OCI-M2 (cell line): ENCODE measurements around the gene SMIM9.
"Not testable (repeated sequence)": the region's sequence is repeated elsewhere in the genome, so short reads cannot be mapped to it uniquely, and the experiment has no call there.

Experiments
- DNase-seq: peaks from one replicate; lab custom pipeline; 2025; ENCODE audit not compliant: unreplicated experiment; lab: John Stamatoyannopoulos, UW

The SMIM9 gene

DNA sequence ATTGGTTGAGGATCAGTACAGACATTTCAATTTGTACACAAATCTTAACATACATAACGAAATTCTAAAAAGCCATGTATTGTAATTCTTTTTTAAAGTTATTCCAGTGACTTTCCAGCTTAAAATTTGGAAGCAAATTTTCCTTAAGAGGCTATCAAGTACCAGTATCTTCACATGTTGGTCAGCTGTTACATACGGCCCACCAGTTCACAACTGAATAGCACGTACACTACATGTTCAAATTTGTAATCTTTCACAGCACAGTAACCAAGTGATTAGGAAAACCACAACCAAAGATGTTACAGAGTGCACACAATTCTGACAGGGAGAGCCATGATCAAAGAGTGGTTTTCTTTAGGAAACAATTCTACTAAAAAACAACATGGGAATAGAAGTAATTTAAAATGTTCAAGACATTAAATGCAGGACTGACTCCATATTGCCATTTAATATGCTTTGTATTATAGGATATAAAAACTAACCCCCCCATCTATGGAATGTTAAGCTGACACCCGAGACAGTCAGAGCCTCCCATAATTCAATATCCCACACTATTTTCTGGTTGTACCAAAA, 18.1 kb downstream of the SMIM9 start:
- not testable (repeated sequence) for DNase-seq

DNA sequence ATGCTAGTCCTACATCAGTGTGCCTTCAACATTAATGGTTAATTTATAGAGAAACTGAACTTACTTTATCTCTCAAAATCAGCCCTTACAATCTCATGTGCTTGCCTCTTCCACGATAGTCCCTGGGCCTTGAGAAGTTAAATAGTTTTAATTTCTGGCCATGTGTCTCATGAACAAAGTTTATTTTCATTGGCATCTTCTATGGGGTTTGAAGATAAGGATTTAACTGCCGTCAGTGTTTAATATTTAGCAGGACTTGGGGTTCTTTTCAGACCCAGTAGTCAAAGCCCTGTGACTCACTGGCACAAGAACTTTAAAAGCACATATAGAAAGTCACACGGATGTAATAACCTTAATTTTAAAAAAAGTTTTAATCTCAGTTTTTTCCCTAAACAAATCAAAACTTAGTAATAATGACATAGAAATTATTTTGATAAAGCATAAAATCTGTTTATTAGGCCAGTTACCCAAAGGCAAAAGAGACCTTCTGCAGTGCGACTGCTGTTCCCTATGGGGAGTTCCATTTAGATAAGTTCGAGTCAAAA, 19.1 kb downstream of the SMIM9 start:
- DNase-seq: no peak

DNA sequence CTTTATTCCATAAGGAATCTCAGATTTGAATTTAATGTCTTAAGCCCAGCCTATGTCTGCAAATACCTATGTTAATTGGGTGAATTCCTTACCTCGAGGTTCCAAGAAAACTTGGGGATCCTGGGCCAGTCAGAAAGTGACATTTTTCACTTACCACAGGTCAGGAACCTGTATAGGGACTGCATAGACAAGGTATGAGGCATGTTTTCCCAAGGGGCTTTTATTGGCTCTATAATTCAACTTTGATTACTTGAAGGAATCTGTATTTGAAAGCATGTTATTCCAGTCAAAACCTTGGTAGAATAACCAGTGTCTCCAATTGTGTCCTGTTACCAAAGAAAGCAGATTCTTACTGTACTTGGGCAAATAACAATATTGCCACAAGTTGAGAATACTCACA, 20.7 kb downstream of the SMIM9 start:
- no peak for DNase-seq

DNA sequence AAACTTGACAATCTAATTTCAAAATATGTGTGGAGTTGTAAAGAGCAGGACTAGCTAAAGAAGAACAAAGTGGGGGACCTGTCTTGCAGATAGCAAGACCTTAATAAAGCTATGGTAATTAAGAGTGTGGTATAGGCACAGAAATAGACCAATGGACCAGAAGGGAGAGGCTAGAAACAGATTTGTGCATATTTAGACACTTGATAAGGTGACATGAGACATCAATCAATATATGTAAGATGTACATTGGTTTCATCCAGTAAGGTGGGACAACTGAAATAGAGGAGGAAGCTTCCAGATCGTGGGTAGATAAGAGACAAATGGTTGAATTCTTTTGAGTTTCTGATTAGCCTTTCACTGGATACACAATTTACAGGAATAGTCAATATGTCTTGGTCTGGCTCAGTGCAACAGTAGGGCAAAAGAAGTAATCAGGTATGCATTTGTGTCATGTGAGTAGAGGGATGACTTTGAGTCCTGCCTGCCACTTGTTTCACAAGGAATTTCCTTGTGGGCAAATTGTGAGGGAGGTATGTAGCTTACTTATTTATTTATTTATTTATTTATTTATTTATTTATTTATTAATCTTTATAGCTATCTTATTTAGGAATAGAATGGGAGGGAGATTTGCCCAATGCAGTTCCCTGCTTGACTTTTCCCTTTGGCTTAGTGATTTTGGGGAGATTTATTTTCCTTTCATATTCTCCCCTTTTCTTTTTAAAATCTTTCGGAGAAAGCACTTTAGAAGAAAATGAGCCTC, 21.9 kb downstream of the SMIM9 start:
- DNase-seq: no peak

DNA sequence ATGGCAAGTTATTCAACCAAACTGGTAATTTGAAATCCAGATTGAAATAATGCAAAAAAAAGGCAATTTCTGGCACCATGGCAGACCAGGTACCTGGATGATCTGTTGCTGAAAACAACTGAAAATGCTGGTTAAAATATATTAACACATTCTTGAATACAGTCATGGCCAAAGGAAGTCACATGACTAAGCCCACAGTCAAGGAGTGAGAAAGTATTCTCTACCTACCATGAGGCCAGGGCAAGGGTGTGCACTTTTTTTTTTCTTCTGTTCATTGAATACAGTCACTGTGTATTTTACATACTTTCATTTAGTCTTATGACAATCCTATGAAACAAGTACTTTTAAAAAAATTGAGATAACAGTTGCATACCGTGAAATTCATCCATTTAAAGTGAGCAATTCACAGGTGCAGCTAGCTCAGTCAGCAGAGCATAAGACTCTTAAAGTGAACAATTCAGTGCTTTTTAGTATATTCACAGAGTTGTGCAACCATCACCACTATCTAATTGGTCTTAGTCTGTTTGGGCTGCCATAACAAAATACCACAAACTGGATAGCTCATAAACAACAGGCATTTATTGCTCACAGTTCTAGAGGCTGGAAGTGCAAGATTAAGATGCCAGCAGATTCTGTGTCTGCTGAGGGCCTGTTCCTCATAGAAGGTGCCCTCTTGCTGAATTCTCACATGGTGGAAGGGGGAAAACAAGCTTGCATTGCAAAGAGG, 24.4 kb downstream of the SMIM9 start:
- DNase-seq: no peak

DNA sequence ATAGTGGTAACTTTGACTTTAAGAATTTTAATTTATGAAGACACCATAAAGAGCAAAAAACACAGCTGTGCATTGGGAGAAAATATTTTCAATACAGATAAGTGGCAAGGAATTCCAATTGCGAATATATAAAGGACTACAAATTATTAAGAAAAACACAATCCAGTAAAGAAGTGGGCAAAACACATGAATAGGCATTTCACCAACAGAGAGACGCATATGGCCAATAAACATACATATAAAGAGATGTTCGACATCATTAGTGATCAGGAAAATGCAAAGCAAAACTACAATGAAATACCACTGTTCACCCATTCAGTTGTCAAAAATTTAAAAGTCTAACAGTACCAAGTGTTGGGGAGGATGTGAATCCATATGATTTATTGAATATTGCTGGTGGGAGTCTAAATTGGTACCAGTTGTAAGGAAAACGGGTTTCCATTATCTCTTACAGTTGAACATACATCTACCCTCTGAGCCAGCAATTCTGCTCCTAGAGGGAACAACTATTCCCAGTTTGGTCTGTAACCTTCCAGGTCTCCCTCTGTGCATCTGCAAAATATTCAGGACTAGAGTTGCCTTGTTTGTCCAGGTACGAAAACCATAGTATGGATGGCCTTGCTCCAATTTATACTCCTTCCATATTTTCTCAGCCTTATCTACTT, 27.5 kb downstream of the SMIM9 start:
- DNase-seq: no peak

DNA sequence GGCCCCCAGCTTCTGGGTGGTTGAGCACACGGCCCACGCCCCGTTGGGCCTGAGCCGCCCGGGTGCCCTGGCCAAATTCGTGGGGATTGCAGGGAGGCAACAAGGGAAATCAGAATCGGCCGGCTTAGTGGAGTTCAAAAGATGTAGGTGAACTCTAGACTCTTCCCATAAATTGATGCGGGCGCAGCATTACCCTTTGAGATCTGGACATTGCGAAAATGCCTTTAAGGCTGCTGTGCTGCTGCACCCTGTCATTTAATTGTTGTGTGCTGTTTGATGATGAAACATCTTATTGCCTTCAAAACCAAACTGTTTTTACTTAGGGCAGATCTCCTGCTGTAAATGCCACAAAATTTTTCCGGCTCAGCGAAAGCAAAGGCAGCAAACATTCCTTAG, 28.8 kb downstream of the SMIM9 start:
- DNase-seq: no peak

DNA sequence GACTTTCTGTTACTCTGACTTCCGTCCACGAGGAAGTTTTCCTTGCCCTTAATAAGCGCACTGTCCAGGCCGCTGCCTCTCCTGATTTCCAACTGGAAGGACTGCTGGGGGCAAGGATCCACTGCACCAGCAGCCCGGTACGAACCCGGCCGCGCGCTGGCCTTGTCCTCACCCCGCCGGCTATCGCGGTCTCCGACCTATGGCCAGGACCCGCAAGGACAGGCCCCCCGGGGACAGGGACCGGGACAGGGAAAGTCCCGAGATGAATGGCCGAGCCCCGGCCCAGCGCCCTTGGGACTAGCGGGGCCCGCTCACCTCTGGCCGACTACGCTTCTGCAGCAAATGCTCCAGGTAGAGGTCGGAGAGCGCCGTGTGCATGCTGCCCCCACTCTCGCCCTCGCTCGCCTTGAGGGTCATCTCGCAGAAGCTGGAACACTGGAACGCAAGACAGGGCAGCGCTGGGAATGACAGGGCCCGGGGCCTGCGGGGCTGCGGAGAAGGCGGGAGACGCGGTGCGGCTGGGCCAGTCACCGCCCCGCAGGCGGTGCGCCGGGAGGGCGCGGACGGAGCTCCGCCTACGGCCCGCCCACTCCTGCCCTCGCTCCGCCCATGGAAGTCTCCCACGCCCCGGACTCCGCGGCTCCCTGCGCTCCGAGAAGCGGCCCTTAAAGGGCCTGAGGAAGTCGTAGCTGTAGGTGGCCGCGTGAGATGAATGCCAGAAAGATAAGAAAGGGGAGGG, 29.3 kb downstream of the SMIM9 start, which contains the start of gene MPP1:
TSS of gene MPP1 (minus strand) at position 529 of the 739 bp plus-strand sequence. CDS start at position 417, 112 bp downstream.
- DNase-seq: no peak

DNA sequence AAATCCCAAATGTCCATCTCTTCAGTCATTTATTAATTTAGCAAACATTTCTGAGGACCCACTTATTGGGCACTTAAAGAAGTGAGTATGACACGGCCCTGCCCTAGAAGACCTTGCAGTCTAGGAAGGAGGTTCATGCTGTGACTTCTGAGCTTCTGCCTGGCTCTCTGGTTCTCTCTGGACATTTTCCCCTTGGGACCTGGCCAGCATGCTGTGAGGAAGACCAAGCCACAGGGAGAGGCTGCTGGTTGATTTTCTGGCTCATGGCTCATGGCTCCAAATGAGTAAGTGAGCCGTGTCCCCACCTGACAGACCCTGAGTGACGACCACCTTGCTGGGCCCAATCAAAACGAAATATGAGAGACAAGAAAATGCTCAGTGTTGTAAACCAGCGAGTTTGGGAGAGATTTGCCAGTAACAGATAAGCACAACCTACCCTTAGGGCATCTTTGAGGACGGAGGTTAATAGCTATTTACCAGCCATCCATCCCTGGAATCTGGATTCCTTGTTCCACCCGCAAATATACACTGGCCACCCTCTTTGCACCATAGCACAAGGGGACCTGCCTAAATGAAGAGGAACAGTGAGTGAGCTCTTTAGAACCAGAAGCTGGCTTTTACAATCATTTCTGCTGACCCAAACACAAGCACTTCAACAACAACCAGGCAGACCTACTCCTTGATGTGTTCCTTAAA, 30.1 kb downstream of the SMIM9 start:
- DNase-seq: no peak

DNA sequence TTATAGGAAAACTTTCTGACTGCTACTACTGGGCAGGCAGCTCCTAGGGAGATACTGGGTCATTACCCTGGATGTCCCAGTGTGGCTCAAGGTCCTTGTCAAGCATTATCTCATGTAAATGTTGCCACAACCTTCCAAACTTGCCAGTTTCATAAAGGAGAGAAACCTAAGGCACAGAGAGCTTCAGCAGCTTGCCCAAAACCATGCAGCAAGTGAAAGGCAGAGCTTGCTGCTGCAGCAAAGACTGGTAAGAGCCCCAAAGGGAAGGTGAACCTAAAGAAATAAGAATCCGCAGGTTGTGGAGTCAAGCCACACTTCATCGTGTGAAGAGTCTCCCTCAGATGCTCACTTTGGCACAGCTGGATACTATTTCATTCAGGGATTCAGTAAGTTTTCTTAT, 31.5 kb downstream of the SMIM9 start:
- no peak for DNase-seq

DNA sequence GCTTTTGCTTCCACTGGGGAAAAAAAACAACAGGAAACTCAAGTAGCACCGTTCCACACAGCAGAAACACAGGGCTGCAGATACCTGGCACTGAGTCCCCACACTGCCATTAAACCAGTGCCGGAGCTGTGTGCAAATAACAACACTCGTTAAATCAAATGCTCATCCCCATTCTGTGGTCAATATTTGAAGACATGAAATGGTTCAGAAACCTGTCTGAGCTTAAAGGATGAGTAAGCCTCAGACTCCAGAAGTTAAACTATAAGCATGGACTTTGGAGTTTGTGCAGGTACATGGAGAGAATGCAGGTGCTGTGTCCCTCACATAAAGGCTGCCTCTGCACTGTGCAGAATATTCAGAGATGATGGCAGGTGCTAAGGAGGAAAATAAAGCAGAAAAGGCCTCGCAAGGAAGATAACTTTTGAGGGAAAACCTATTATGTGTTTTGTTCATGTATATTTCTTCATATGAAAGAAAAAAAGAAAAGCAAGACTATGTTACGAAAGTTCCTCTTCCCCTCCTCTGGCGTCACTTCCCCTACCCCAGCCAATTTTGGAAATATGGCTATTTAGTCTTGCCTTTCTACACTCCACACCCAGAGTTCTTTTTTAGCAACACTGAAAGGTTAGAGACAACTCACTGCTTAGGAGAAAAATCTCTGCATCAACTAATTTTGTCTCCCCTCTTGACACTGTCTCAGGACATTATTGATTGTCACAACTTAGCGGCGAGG, 33.8 kb downstream of the SMIM9 start:
- no peak for DNase-seq

DNA sequence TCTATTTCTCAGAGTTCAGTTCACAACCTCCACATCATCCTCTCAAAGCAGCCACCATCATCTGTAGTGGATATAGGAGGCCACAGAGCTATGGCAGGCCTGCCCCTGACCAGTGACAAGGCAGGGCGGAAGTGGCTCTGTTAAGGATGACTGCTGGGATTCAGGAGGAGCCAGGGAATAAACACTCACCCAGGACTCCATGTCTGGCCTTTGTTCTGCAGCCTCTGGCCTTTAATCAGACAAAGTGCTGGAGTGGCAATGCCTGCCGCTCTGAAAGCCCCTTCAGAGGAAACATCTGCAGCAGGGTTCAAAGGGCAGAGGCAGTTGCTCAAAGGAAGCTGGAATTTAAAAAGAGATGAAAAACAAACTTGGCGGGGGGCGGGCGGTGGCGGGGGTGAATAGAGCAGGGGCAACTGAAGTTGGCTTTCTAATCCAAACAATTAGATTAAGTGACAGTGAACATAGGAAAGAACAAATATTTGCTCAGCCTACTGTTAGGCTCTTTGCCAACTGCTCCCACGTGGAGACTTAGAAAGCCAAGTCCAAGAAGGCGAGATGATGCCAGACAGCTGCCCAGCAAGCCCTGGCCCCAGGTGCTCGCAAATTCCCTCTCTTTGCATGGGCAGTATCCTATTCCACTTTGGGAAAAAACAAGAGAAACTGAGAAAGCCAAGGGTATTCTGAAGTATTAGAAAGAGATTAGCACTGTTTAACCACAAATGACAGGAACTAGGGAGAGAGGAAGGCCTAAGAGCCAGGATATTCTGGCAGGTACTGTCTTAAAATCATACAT, 34.7 kb downstream of the SMIM9 start:
- no peak for DNase-seq

DNA sequence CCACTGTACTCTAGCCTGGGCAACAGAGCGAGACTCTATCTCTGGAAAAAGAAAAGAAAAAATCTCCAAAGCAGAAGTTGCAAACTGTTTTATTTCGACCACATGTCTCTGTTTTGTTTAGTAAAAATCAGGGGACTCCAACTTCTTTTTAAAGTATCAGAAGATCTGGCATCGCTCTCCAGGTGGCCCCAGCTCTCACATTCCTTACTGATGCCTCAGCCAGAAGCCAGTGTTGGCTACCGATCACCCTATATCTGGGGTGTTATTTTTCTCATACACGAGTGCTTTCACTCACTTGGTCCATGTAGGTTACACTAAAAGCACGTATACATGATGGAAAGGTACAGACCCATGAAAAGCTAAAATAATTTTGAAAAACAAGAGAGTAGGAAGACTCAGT, 37.5 kb downstream of the SMIM9 start:
- no peak for DNase-seq

DNA sequence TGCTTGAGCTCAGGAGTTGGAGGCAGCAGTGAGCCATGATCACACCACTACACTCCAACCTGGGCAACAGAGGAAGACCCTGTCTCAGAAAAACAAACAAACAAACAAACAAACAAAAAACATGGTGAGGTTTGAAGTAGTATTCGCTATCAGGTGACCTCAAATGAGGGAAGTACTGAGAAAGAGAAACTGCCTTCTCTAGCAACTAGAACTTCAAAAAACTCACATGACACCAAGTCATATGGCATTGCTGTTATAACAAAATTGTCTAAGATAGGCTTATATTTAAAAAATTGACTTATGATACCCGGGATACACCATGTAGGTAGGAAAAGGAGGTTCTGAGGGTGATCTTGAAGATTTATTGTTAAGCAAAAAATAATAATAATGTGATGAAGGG, 39.4 kb downstream of the SMIM9 start:
- no peak for DNase-seq

DNA sequence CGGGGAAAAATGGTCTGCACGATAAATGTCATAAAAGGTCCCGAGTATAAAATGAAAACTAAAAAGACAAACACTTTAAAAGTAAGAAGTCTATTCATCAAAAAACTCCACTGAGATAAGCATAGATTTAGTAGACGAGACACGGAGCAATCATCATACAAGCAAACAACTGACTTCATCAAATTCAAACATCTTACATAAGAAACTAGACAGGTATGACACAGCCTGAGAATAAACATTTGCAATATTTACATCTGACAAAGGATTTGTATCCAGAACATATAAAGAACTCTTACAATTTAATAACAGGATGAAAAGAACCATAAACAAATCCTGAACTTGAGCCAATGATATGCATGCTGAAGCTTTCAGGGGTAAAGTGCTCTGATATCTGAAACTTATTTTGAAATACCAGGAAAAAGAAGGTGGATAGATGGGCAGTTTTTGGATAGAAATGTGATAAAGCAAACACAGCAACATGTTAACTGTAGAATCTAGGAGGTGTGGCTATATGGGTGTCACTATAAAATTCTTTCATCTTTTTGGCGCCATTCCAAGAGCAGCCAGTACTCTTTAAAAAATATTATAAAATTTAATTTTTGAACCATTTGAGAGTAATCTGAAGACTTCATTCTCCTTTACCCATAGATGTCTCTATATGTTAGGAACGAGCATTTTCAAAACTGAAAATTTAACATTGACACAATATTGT, 41.2 kb downstream of the SMIM9 start:
- no peak for DNase-seq

DNA sequence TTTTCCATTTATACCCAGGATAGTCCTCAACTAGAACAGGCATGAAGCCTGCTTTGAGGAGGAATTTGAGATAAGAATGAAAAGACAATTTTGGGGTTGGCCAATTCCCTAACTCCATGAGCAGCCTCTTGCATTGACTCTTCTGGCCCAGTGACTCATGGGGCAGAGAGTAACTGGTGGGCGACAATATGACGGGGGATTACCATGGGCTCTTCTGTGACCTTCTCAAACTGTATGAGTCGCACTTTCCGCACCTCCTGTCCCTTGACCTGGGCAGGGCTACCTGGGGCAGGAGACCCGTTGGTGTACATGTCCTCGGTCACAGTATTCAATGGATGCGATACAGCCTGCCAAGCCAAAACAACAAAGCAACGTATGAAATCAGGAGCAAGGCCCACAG, 42.5 kb downstream of the SMIM9 start:
- DNase-seq: no peak

DNA sequence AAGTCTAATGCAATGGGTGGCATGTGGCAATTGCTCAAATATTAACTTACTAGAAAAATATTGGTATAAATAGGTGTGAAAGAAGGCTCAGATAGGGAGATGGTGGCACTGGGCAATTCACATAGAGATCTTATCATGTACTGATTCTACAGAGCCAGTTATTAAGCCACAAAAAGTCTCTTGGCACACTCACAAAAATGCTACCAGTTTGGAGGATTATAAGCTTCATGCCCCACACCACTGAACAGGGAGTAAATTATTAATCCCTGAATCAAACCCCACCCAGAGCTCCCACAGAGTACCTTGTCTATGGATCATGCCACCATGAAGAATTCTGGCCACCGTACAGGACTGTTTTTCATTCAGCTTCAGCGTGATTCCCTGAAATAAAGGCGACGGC, 43.0 kb downstream of the SMIM9 start:
- no peak for DNase-seq

DNA sequence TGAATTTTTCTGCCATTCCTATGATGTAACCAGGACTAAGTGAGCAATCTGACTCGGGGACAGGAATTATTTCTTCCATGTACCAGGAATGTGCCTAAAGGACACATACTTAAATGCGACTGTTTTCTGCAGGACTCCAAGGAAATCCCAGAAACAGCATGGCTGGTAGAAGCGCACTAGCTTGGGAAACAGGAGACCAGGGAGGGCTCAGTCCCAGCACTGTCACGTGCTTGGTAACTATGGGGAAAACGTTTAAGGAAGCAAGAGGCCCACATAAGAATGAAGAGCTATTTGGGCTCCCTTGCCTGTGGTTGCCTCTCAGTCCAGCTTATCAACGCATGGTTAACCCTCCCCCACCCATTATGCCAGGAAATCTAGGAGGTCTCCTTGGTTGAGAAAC, 48.7 kb downstream of the SMIM9 start:
- DNase-seq: no peak
